Liver (tissue), 9 donors: ENCODE results near the gene C1GALT1. TPM values are rescaled to one million over a fixed set of nuclear protein-coding genes. Genes with fewer than 3 reads are reported as not detected.

Experiments
- DNase-seq: peaks from one replicate; pipeline ENCODE4 v3.0.0-alpha.2; 2017; ENCODE audit warnings: low spot score
- H3K27ac ChIP-seq, 2 donors: one replicate each; pipeline ENCODE4 v1.7.0; 2013; ENCODE audit warnings: inconsistent platforms in 2 of 2, low read length in 2 of 2, control low read depth in 1 of 2, low read depth in 1 of 2, mild to moderate bottlenecking in 1 of 2
- H3K27me3 ChIP-seq, 4 donors: one replicate each; pipeline versions ENCODE4 v1.6.1 to v1.7.0; 2013; ENCODE audit warnings: low read length in 3 of 4, inconsistent platforms in 1 of 4, mild to moderate bottlenecking in 1 of 4, moderate library complexity in 1 of 4; ENCODE audit not compliant: control insufficient read depth in 4 of 4, insufficient read depth in 4 of 4
- H3K36me3 ChIP-seq, 4 donors: one replicate each; pipeline versions ENCODE4 v1.6.1 to v1.7.0; 2013; ENCODE audit warnings: low read length in 3 of 4, mild to moderate bottlenecking in 3 of 4, low read depth in 1 of 4, moderate library complexity in 1 of 4; ENCODE audit not compliant: control insufficient read depth in 4 of 4, insufficient read depth in 3 of 4
- H3K4me1 ChIP-seq, 4 donors: one replicate each; pipeline versions ENCODE4 v1.6.1 to v1.7.0; 2013; ENCODE audit warnings: low read length in 3 of 4, mild to moderate bottlenecking in 3 of 4, moderate library complexity in 1 of 4; ENCODE audit not compliant: control insufficient read depth in 4 of 4, insufficient read depth in 4 of 4
- H3K4me3 ChIP-seq, 3 donors: one replicate each; pipeline versions ENCODE4 v1.6.1 to v1.7.0; 2013; ENCODE audit warnings: low read length in 3 of 3, control low read depth in 1 of 3, low read depth in 1 of 3, mild to moderate bottlenecking in 1 of 3
- H3K9ac ChIP-seq, 2 donors: one replicate each; pipeline ENCODE4 v1.7.0; 2013; ENCODE audit warnings: low read length in 2 of 2, mild to moderate bottlenecking in 2 of 2, moderate library complexity in 2 of 2, control low read depth in 1 of 2, low read depth in 1 of 2
- H3K9me3 ChIP-seq, 4 donors: one replicate each; pipeline versions ENCODE4 v1.6.1 to v1.7.0; 2013; ENCODE audit warnings: low read length in 3 of 4; ENCODE audit not compliant: control insufficient read depth in 4 of 4
- EGR1 ChIP-seq, 2 donors: IDR thresholded peaks; 2 replicates each; pipeline ENCODE4 v1.6.1; 2016 to 2018; ENCODE audit warnings: antibody characterized with exemption in 2 of 2, low read depth in 2 of 2
- FOXA1 ChIP-seq: IDR thresholded peaks from 2 replicates; pipeline ENCODE4 v1.6.1; 2016; ENCODE audit warnings: antibody characterized with exemption
- FOXA2 ChIP-seq: IDR thresholded peaks from 2 replicates; pipeline ENCODE4 v1.6.1; 2016; ENCODE audit warnings: antibody characterized with exemption
- GABPA ChIP-seq, 2 donors: IDR thresholded peaks in 1 of 2; conservative IDR thresholded peaks in 1 of 2; 2 replicates each; pipeline ENCODE4 v1.6.1; 2016; ENCODE audit warnings: antibody characterized with exemption in 2 of 2, mild to moderate bottlenecking in 1 of 2, moderate library complexity in 1 of 2
- HNF4A ChIP-seq, 2 donors: conservative IDR thresholded peaks; 2 replicates each; pipeline ENCODE4 v1.6.1; 2016; ENCODE audit warnings: antibody characterized with exemption in 2 of 2, mild to moderate bottlenecking in 2 of 2
- HNF4G ChIP-seq: IDR thresholded peaks from 2 replicates; pipeline ENCODE4 v1.6.1; 2016; ENCODE audit warnings: antibody characterized with exemption
- JUND ChIP-seq, 2 donors: IDR thresholded peaks; 2 replicates each; pipeline ENCODE4 v1.6.1; 2016; ENCODE audit warnings: antibody characterized with exemption in 2 of 2
- NR2F2 ChIP-seq: IDR thresholded peaks from 2 replicates; pipeline ENCODE4 v1.6.1; 2016; ENCODE audit warnings: antibody characterized with exemption
- RAD21 ChIP-seq, 2 donors: IDR thresholded peaks; 2 replicates each; pipeline ENCODE4 v1.6.1; 2016; ENCODE audit warnings: antibody characterized with exemption in 2 of 2, mild to moderate bottlenecking in 2 of 2
- RXRA ChIP-seq, 2 donors: IDR thresholded peaks; 2 replicates each; pipeline ENCODE4 v1.6.1; 2017 to 2018; ENCODE audit warnings: antibody characterized with exemption in 2 of 2, mild to moderate bottlenecking in 1 of 2
- SP1 ChIP-seq: IDR thresholded peaks from 2 replicates; pipeline ENCODE4 v1.6.1; 2018; ENCODE audit warnings: antibody characterized with exemption, mild to moderate bottlenecking
- TAF1 ChIP-seq: conservative IDR thresholded peaks from 2 replicates; pipeline ENCODE4 v1.6.1; 2016; ENCODE audit warnings: antibody characterized with exemption, mild to moderate bottlenecking
- YY1 ChIP-seq: IDR thresholded peaks from 2 replicates; pipeline ENCODE4 v1.6.1; 2016; ENCODE audit warnings: antibody characterized with exemption, mild to moderate bottlenecking
- WGBS: extraction: QIAGEN DNeasy Blood & Tissue Kit; methylation state at CpG from one replicate; pipeline ENCODE4 v1.1.7; 2013; 5-methylcytosine and 5-hydroxymethylcytosine counted together
- polyA plus RNA-seq, 2 donors: library from polyadenylated mRNA; stranded (reverse) in 1 of 2; unstranded in 1 of 2; fragments of 200-250 nt in 1 of 2; fragments of >200 nt in 1 of 2; fragmentation: Nextera tagmentation in 1 of 2; extraction: Ambion mirVana in 1 of 2; gene quantifications; one replicate each; pipeline versions ENCODE4 v1.2.1 to v1.2.3, GENCODE V29; 2013 to 2015
- total RNA-seq, 2 donors: library from RNA; depleted of rRNA; stranded (reverse); fragments of >200 nt; gene quantifications; one replicate each; pipeline ENCODE4 v1.2.3, GENCODE V29; 2014
- TF ChIP-seq, protein P1 (sequence below): fragments of 150-350 bp; IDR thresholded peaks from 2 replicates; pipeline ENCODE4 v1.5.1; 2017; ENCODE audit warnings: improper control_type of control experiment, low read depth, low read length; ENCODE audit not compliant: missing input control
- TF ChIP-seq, protein P2 (sequence below): IDR thresholded peaks from 2 replicates; pipeline ENCODE4 v1.6.1; 2016; ENCODE audit warnings: antibody characterized with exemption
- TF ChIP-seq, protein P3 (sequence below): IDR thresholded peaks from 2 replicates; pipeline ENCODE4 v1.6.1; 2016; ENCODE audit warnings: antibody characterized with exemption
- TF ChIP-seq, protein P4 (sequence below): IDR thresholded peaks from 2 replicates; pipeline ENCODE4 v1.6.1; 2016; ENCODE audit warnings: antibody characterized with exemption, mild to moderate bottlenecking
- TF ChIP-seq, protein P5 (sequence below): IDR thresholded peaks from 2 replicates; pipeline ENCODE4 v1.6.1; 2016; ENCODE audit warnings: antibody characterized with exemption
- donor health status: healthy.
- donor health status: healthy.
- donor health status: healthy.
- donor health status: healthy.
- donor health status: healthy.

Gene C1GALT1
- total and polyA plus RNA-seq, 4 donors: 5.6 to 28.6 (median 12.5) TPM

DNA sequence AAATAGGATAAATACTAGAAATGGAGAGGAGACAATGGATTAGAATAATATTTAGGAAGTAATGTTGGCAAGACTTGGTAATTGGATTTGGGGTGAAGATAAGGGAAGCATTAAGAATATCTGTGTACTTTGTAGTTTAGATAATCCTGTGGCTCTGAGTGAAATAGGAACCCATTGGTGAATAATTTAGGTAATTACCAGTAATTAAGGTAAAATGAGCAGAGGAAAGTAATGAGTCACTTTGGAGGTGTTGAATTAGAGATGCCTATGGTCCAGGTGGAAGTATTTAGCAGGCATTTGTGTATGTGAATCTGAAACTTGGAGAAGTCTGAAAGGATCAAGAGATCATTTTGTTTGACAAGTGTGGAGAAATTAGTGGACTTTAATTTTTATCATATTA lies 5.7 kb downstream of the C1GALT1 start:
- DNase-seq: no peak
- H3K27ac ChIP-seq: no peak overlapping the region
- no peak overlapping the region for H3K9ac ChIP-seq
- H3K27me3 ChIP-seq: no peaks in the 10 kb centered on the region
- H3K4me1 ChIP-seq: peaks cover 1 to 22% (median 16%) of the 10 kb centered on the region in 4 donors
- H3K9me3 ChIP-seq: no peaks in the 10 kb centered on the region
- TF ChIP-seq, protein P1, sequence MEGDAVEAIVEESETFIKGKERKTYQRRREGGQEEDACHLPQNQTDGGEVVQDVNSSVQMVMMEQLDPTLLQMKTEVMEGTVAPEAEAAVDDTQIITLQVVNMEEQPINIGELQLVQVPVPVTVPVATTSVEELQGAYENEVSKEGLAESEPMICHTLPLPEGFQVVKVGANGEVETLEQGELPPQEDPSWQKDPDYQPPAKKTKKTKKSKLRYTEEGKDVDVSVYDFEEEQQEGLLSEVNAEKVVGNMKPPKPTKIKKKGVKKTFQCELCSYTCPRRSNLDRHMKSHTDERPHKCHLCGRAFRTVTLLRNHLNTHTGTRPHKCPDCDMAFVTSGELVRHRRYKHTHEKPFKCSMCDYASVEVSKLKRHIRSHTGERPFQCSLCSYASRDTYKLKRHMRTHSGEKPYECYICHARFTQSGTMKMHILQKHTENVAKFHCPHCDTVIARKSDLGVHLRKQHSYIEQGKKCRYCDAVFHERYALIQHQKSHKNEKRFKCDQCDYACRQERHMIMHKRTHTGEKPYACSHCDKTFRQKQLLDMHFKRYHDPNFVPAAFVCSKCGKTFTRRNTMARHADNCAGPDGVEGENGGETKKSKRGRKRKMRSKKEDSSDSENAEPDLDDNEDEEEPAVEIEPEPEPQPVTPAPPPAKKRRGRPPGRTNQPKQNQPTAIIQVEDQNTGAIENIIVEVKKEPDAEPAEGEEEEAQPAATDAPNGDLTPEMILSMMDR: no peak
- TF ChIP-seq JUND (IDR thresholded peaks at IDR 0.05): no peak
- TF ChIP-seq RAD21 (IDR thresholded peaks at IDR 0.05): no peak
- no peak for TF ChIP-seq FOXA2
- TF ChIP-seq FOXA1: no peak
- TF ChIP-seq SP1: no peak
- TF ChIP-seq TAF1: no peak
- no peak overlapping the region for H3K4me3 ChIP-seq
- no peaks in the 10 kb centered on the region for H3K36me3 ChIP-seq

DNA sequence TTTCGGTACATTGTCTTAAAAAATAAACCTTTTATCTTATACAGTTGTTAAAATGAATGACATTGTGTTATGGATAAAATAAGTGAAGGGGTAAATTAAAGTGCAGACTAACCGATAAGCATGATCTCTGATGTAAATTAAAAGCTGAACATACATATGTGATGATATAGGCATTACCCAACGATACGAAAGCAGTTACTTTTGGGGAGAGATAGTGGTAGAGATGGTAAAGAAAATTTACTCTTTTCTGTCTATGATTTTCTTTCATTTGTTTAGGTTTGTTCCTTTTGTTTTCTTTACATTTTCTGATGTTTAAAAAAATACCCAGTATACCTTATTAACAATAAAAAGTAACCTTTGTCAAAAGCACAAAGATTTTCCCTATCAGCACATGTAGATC lies 6.4 kb downstream of the C1GALT1 start:
- Histone ChIP-seq H3K27me3 (no peaks in the 10 kb centered on the region), H3K4me3 (no peak overlapping the region), H3K9ac (no peak overlapping the region), H3K36me3 (no peaks in the 10 kb centered on the region), H3K27ac (no peak overlapping the region), H3K4me1 (peaks cover 0 to 16% (median 13%) of the 10 kb centered on the region in 4 donors), H3K9me3 (no peaks in the 10 kb centered on the region)
- DNase-seq: no peak
- 97% methylated on average over 4 of the region's 4 CpGs for WGBS
- TF ChIP-seq, protein P2, sequence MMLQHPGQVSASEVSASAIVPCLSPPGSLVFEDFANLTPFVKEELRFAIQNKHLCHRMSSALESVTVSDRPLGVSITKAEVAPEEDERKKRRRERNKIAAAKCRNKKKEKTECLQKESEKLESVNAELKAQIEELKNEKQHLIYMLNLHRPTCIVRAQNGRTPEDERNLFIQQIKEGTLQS: no peak
- no peak for TF ChIP-seq TAF1
- no peak for TF ChIP-seq FOXA2
- no peak for TF ChIP-seq SP1
- TF ChIP-seq, protein P1: no peak
- TF ChIP-seq, protein P3, sequence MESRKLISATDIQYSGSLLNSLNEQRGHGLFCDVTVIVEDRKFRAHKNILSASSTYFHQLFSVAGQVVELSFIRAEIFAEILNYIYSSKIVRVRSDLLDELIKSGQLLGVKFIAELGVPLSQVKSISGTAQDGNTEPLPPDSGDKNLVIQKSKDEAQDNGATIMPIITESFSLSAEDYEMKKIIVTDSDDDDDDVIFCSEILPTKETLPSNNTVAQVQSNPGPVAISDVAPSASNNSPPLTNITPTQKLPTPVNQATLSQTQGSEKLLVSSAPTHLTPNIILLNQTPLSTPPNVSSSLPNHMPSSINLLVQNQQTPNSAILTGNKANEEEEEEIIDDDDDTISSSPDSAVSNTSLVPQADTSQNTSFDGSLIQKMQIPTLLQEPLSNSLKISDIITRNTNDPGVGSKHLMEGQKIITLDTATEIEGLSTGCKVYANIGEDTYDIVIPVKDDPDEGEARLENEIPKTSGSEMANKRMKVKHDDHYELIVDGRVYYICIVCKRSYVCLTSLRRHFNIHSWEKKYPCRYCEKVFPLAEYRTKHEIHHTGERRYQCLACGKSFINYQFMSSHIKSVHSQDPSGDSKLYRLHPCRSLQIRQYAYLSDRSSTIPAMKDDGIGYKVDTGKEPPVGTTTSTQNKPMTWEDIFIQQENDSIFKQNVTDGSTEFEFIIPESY: no peak
- no peak for TF ChIP-seq EGR1 (IDR thresholded peaks at IDR 0.05; ENCODE audit: low read depth in 2 of 2)
- no peak for TF ChIP-seq RXRA (IDR thresholded peaks at IDR 0.05)
- no peak for TF ChIP-seq JUND (IDR thresholded peaks at IDR 0.05)
- TF ChIP-seq, protein P4, sequence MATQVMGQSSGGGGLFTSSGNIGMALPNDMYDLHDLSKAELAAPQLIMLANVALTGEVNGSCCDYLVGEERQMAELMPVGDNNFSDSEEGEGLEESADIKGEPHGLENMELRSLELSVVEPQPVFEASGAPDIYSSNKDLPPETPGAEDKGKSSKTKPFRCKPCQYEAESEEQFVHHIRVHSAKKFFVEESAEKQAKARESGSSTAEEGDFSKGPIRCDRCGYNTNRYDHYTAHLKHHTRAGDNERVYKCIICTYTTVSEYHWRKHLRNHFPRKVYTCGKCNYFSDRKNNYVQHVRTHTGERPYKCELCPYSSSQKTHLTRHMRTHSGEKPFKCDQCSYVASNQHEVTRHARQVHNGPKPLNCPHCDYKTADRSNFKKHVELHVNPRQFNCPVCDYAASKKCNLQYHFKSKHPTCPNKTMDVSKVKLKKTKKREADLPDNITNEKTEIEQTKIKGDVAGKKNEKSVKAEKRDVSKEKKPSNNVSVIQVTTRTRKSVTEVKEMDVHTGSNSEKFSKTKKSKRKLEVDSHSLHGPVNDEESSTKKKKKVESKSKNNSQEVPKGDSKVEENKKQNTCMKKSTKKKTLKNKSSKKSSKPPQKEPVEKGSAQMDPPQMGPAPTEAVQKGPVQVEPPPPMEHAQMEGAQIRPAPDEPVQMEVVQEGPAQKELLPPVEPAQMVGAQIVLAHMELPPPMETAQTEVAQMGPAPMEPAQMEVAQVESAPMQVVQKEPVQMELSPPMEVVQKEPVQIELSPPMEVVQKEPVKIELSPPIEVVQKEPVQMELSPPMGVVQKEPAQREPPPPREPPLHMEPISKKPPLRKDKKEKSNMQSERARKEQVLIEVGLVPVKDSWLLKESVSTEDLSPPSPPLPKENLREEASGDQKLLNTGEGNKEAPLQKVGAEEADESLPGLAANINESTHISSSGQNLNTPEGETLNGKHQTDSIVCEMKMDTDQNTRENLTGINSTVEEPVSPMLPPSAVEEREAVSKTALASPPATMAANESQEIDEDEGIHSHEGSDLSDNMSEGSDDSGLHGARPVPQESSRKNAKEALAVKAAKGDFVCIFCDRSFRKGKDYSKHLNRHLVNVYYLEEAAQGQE: no peak
- TF ChIP-seq HNF4A (conservative IDR thresholded peaks at IDR 0.05): no peak
- no peak for TF ChIP-seq YY1
- TF ChIP-seq HNF4G: no peak
- TF ChIP-seq GABPA (IDR thresholded peaks at IDR 0.05 in 1 of 2, conservative IDR thresholded peaks at IDR 0.05 in 1 of 2): no peak
- TF ChIP-seq NR2F2: no peak
- no peak for TF ChIP-seq FOXA1
- no peak for TF ChIP-seq RAD21 (IDR thresholded peaks at IDR 0.05)
- TF ChIP-seq, protein P5, sequence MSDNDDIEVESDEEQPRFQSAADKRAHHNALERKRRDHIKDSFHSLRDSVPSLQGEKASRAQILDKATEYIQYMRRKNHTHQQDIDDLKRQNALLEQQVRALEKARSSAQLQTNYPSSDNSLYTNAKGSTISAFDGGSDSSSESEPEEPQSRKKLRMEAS: no peak
